Spinal cord (tissue), 10 donors: ENCODE data around the gene NME7. TPM values are rescaled to one million over a fixed set of nuclear protein-coding genes. Genes with fewer than 3 reads are reported as not detected.
A peak's percentile ranks its signal among the peaks of the same experiment; 100 is the strongest.
"Not testable (repeated sequence)": the region's sequence is repeated elsewhere in the genome, so short reads cannot be mapped to it uniquely, and the experiment has no call there.

Experiments
- DNase-seq, 6 donors: peaks; one replicate each; pipeline versions ENCODE4 v3.0.0 to v3.0.0-alpha.2; 2013 to 2015; ENCODE audit warnings: low spot score in 6 of 6, low read depth in 4 of 6
- H3K27ac ChIP-seq: one replicate; pipeline ENCODE4 v1.5.1; 2013; ENCODE audit warnings: low read depth, low read length, control low read depth
- H3K27me3 ChIP-seq: one replicate; pipeline ENCODE4 v1.6.1; 2013; ENCODE audit warnings: low read length; ENCODE audit not compliant: control insufficient read depth, insufficient read depth
- H3K36me3 ChIP-seq: one replicate; pipeline ENCODE4 v1.6.1; 2013; ENCODE audit warnings: low read length; ENCODE audit not compliant: control insufficient read depth, insufficient read depth
- H3K4me1 ChIP-seq: one replicate; pipeline ENCODE4 v1.6.1; 2013; ENCODE audit warnings: low read length; ENCODE audit not compliant: control insufficient read depth, insufficient read depth
- H3K4me3 ChIP-seq: one replicate; pipeline ENCODE4 v1.5.1; 2013; ENCODE audit warnings: low read depth, low read length, control low read depth
- H3K9me3 ChIP-seq: one replicate; pipeline ENCODE4 v1.6.1; 2013; ENCODE audit warnings: low read length; ENCODE audit not compliant: control insufficient read depth, insufficient read depth
- WGBS: methylation state at CpG from one replicate; pipeline ENCODE4 v1.1.5; 2013; ENCODE audit warnings: missing lambda C conversion rate; ENCODE audit not compliant: insufficient coverage; 5-methylcytosine and 5-hydroxymethylcytosine counted together
- polyA plus RNA-seq, 2 donors: library from polyadenylated mRNA; unstranded; fragments of 120-200 nt; gene quantifications; one replicate each; pipeline ENCODE4 v1.2.1, GENCODE V29; 2013; ENCODE audit not compliant: insufficient read length in 2 of 2
- total RNA-seq, 2 donors: library from RNA; depleted of rRNA in 1 of 2; stranded (reverse); fragments of 120-200 nt in 1 of 2; fragments of >200 nt in 1 of 2; gene quantifications; one replicate each; pipeline versions ENCODE4 v1.2.3 to v1.2.4, GENCODE V29; 2013 to 2014
- donor health status: healthy.

Gene NME7
- total and polyA plus RNA-seq, 4 donors = 21.5 to 131 (median 62.7) TPM

DNA sequence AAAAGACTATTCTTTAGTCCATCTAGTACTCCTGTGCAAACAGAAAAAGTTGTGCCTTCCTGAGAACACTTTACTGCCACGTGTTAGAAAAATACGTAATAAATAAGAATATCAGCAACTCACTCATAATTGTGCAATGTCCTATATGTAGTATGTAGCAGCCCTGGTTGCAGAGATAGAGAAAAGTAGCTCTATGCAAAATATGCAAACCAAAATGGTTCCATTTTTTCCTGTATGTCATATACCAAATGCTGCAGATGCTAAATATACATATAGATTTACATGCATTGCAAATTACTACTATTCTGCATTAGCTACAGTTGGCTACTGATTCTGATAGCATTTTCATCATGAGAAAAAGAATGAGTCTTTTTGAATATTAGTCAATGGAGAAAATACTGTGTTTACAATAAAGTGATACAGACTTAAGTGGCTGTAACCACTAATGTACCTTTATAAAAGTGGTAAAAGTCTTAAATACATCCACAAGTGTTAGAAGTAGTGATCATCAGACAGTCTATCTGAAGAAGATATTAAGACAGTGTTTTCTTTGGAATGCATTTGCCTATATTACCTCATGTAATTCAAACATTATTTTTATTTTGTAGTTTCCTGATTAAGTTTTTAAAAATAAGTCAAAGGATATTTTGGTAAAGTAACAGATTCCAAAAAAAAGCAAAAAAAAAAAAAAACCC, 19.8 kb downstream of the NME7 start:
- WGBS = no CpG with 5 or more reads among the region's 2 CpGs
- H3K4me3 ChIP-seq = no peak overlapping the region
- H3K4me1 ChIP-seq = no peaks in the 10 kb centered on the region
- peaks cover 4% of the 10 kb centered on the region for H3K36me3 ChIP-seq
- H3K9me3 ChIP-seq = no peaks in the 10 kb centered on the region
- peak in 1 of 6 donors; percentile 9 for DNase-seq
- no peaks in the 10 kb centered on the region for H3K27me3 ChIP-seq
- H3K27ac ChIP-seq = no peak overlapping the region

DNA sequence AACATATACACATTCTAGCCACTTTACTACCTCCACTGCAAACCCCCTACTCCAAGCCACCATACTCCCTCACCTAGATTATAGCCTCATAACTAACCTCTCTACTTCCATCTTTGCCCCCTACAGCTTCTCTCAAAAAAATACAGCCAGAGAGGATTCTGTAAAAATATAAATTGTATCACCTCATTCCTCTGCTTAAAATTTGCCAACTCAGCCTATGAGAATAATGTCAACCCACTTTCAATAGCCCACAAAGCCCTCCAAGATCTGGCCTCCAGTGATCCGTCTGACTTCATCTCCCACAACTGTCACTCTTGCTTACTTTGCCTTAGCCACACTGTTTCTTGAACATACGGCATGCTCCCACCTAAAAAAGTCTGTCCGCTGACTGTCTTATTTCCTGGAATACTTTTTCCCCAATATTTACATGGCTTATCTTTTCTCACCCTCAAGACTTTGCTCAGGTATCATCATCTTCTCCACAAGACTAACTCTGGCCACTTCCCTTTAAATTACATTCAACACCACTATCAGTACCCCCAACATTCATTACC, 21.5 kb downstream of the NME7 start:
- H3K27ac ChIP-seq = no peak overlapping the region
- H3K36me3 ChIP-seq = peaks cover 4% of the 10 kb centered on the region
- WGBS = 90% methylated on average over 3 of the region's 3 CpGs
- H3K27me3 ChIP-seq = no peaks in the 10 kb centered on the region
- H3K9me3 ChIP-seq = no peaks in the 10 kb centered on the region
- no peak overlapping the region for H3K4me3 ChIP-seq
- DNase-seq = no peak
- no peaks in the 10 kb centered on the region for H3K4me1 ChIP-seq

DNA sequence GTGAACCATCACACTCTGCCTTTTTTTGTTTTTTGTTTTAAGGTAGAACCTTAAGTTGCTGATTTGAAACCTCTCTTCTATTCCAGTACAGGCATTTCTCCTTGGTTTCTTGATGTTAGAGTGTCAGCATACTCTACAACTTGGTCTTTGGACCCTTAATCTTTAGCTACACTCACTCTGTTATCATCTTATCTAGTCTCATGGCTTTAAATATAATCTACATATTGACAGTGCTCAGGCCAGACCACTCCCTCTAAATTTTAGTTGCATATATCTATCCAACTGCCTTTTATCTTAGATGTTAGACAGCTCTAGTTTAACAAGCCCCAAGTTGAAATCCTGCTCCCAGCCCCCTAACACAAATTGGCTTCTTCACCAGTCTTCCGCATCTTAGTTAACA, 22.1 kb downstream of the NME7 start:
- H3K27ac ChIP-seq = no peak overlapping the region
- 96% methylated on average over 1 of the region's 1 CpG for WGBS
- H3K27me3 ChIP-seq = no peaks in the 10 kb centered on the region
- H3K4me3 ChIP-seq = no peak overlapping the region
- no peaks in the 10 kb centered on the region for H3K4me1 ChIP-seq
- no peak for DNase-seq
- H3K9me3 ChIP-seq = no peaks in the 10 kb centered on the region
- peaks cover 4% of the 10 kb centered on the region for H3K36me3 ChIP-seq

DNA sequence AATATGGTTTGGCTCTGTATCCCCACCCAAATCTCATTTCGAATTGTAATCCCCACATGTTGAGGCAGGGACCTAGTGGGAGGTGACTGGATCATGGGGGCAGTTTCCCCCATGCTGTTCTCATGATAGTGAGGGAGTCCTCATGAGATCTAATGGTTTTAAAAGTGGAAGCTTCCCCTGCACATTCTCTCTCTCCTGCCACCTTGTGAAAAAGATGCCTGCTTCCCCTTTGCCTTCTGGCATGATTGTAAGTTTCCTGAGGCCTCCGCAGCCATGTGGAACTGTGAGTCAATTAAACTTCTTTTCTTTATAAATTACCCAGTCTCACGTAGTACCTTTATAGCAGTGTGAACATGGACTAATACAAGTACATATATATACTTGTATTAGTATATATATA, 25.5 kb downstream of the NME7 start:
- WGBS = no CpG with 5 or more reads among the region's 3 CpGs
- H3K36me3 ChIP-seq, DNase-seq: not testable (repeated sequence)

DNA sequence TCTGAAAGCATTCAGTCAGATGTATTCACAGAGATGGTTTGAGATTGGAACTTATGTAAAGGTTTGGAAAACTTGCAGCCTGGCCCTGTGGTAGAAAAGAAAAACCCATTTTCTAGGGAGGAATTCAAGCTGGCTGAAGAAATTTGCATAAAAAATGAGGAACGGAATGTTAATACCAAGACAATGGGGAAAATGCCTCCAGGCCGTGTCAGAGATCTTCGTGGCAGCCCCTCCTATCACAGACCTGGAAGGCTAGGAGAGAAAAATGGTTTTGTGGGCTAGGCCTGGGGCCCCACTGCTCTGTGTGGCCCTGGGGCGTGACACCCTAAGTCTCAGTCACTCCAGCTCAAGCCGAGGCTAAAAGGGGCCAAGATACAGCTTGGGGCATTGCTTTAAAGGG, 26.7 kb downstream of the NME7 start:
- Histone ChIP-seq H3K36me3 (peaks cover 3% of the 10 kb centered on the region), H3K27ac (no peak overlapping the region), H3K4me3 (no peak overlapping the region), H3K4me1 (no peaks in the 10 kb centered on the region), H3K9me3 (no peaks in the 10 kb centered on the region), H3K27me3 (no peaks in the 10 kb centered on the region)
- 96% methylated on average over 5 of the region's 5 CpGs for WGBS
- DNase-seq = no peak

More for the DNA sequence above, 25.5 kb downstream of the NME7 start:
- H3K27me3 ChIP-seq, H3K4me1 ChIP-seq, H3K27ac ChIP-seq, H3K4me3 ChIP-seq, H3K9me3 ChIP-seq: not testable (repeated sequence)

DNA sequence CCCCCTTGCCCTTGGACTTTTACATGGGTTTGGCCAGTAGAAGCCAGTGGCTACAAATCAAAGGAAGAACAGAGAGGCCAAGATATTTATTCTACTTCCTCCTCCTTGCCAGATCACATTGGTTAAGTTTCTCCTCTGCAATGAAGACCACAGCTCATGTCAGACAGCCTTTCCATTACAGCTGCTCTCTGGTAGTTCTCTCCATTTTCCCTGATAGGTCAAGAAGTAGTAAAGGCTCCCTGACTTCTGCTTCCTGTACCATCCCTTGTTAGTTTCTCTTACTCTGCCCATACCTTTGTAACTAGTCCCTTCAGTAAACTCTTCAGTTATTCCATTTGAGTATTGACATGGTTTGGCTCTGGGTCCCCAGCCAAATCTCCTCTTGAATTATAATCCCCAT, 27.8 kb downstream of the NME7 start:
- Histone ChIP-seq H3K27me3 (no peaks in the 10 kb centered on the region), H3K36me3 (peaks cover 3% of the 10 kb centered on the region), H3K4me3 (no peak overlapping the region), H3K9me3 (no peaks in the 10 kb centered on the region), H3K27ac (no peak overlapping the region), H3K4me1 (no peaks in the 10 kb centered on the region)
- no peak for DNase-seq

DNA sequence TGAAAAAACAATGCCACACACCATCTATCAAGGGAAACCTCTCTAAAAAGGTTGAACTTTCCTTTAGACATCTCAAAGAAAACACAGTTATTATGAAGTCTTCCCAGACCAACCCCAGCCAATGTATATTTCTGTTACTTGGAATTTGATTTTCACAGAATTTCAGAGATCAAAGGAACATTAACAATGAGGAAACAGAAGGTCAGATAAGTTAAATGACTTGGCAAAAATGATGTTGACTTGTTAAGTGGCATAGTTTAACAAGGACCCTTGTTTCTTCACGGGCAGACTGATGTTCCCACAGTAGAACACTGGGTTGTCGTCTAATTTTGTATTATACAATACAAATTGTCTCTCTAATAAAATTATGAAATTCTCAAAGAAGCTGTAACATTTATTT, 29.0 kb downstream of the NME7 start:
- H3K4me1 ChIP-seq = no peaks in the 10 kb centered on the region
- H3K27ac ChIP-seq = no peak overlapping the region
- H3K36me3 ChIP-seq = peaks cover 3% of the 10 kb centered on the region
- no peak overlapping the region for H3K4me3 ChIP-seq
- no peak for DNase-seq
- H3K9me3 ChIP-seq = no peaks in the 10 kb centered on the region
- H3K27me3 ChIP-seq = no peaks in the 10 kb centered on the region
- WGBS = no CpG with 5 or more reads among the region's 2 CpGs

DNA sequence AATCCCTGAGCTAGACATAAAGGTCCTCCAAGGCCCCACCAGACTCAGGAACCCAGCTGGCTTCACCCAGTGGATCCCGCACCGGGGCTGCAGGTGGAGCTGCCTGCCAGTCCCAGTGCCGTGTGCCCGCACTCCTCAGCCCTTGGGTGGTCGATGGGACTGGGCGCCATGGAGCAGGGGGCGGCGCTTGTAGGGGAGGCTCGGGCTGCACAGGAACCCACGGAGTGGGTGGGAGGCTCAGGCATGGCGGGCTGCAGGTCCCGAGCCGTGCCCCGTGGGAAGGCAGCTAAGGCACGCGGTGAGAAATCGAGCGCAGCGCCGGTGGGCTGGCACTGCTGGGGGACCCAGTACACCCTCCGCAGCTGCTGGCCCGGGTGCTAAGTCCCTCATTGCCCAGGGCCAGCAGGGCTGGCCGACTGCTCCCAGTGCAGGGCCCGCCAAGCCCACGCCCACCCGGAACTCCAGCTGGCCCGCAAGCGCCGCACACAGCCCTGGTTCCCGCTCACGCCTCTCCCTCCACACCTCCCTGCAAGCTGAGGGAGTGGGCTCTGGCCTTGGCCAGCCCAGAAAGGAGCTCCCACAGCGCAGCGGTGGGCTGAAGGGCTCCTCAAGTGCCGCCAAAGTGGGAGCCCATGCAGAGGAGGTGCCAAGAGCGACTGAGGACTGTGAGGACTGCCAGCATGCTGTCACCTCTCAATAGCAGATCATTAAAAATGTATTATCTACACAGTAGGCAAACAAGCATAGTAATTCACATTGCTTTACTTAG, 30.5 kb downstream of the NME7 start:
- not testable (repeated sequence) for DNase-seq, H3K27ac ChIP-seq, H3K36me3 ChIP-seq, H3K4me1 ChIP-seq, H3K27me3 ChIP-seq, H3K4me3 ChIP-seq, H3K9me3 ChIP-seq
- 97% methylated on average over 30 of the region's 35 CpGs for WGBS

DNA sequence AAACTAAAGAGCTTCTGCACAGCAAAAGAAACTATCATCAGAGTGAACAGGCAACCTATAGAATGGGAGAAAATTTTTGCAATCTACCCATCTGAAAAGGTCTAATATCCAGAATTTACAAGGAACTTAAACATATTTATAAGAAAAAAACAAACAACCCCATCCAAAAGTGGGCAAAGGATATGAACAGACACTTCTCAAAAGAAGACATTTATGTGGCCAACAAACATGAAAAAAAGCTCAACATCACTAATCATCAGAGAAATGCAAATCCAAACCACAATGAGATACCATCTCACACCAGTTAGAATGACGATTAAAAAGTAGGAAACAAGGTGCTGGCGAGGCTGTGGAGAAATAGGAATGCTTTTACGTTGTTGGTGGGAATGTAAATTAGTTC, 32.9 kb downstream of the NME7 start:
- not testable (repeated sequence) for H3K4me3 ChIP-seq, H3K36me3 ChIP-seq, DNase-seq, H3K9me3 ChIP-seq, H3K27me3 ChIP-seq, H3K4me1 ChIP-seq, H3K27ac ChIP-seq
- WGBS = no CpG with 5 or more reads among the region's 3 CpGs

DNA sequence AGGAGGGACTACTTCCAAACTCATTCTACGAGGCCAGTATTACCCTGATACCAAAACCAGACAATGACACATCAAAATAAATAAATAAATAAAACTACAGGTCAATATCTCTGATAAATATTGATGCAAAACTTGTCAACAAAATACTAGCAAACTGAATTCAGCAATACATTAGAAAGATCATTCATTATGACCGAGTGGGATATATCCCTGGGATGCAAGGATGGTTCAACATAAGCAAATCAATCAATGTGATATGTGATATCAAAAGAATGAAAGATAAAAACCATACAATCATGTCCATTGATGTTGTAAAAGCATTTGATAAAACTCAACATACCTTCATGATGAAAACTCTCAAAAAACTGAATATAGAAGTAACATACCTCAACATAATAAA, 36.7 kb downstream of the NME7 start:
- no CpG with 5 or more reads among the region's 2 CpGs for WGBS
- no peaks in the 10 kb centered on the region for H3K27me3 ChIP-seq
- no peak for DNase-seq
- H3K36me3 ChIP-seq = no peaks in the 10 kb centered on the region
- H3K27ac ChIP-seq = no peak overlapping the region
- no peak overlapping the region for H3K4me3 ChIP-seq
- no peaks in the 10 kb centered on the region for H3K4me1 ChIP-seq
- peaks cover 6% of the 10 kb centered on the region for H3K9me3 ChIP-seq
